Lower lobe of right lung (tissue), 2 donors: ENCODE data around the gene CHP1. TPM values are rescaled to one million over a fixed set of nuclear protein-coding genes. Genes with fewer than 3 reads are reported as not detected.
"Not testable (repeated sequence)": the region's sequence is repeated elsewhere in the genome, so short reads cannot be mapped to it uniquely, and the experiment has no call there.

Source experiments
- ATAC-seq, 2 donors: fragments of 200-7000 bp; cut with Tn5 transposase; one replicate each; pipeline ENCODE4 v1.9.1; 2020 to 2022; ENCODE audit warnings: mild to moderate bottlenecking in 2 of 2, moderate library complexity in 2 of 2
- DNase-seq: peaks from one replicate; pipeline ENCODE4 v3.0.0-alpha.2; 2020
- H3K27ac ChIP-seq: fragments of 200-600 bp; one replicate; pipeline ENCODE4 v1.8.0; 2022
- H3K27me3 ChIP-seq: fragments of 200-600 bp; one replicate; pipeline ENCODE4 v1.8.0; 2022; ENCODE audit warnings: low read depth
- H3K36me3 ChIP-seq: fragments of 200-600 bp; one replicate; pipeline ENCODE4 v1.8.0; 2022; ENCODE audit warnings: mild to moderate bottlenecking
- H3K4me1 ChIP-seq: fragments of 200-600 bp; one replicate; pipeline ENCODE4 v1.8.0; 2022
- H3K4me3 ChIP-seq: fragments of 200-600 bp; one replicate; pipeline ENCODE4 v1.8.0; 2022; ENCODE audit warnings: mild to moderate bottlenecking
- H3K9me3 ChIP-seq: fragments of 200-600 bp; one replicate; pipeline ENCODE4 v1.8.0; 2022
- CTCF ChIP-seq: fragments of 200-600 bp; IDR thresholded peaks from one replicate; pipeline ENCODE4 v1.8.0; 2022; ENCODE audit warnings: antibody characterized with exemption, mild to moderate bottlenecking
- intact Hi-C: fragments of 100-400 bp; cut with DNase I; formaldehyde crosslinking; loops from one replicate; pipeline ENCODE4 v1.11.0; 2022
- total RNA-seq: library from RNA; stranded (reverse); fragmentation: NEBNext Ultra II Directional; extraction: Animal tissue kit (Norgen Biotek cat#: 25700); gene quantifications from one replicate; pipeline ENCODE4 v1.2.1, GENCODE V29; 2021
- donor health status: DM: no; HTN: yes; CAD: no; lungs with severe emphysema.

CHP1 gene
- total RNA-seq, 1 donor from 2014 or later = 159 TPM

GRCh38 chr15:41219381-41219780 lies 11.7 kb upstream of the CHP1 start:
- H3K36me3 ChIP-seq = no peaks in the 10 kb centered on the region
- intact Hi-C loops = no loop called here
- H3K9me3 ChIP-seq = no peaks in the 10 kb centered on the region
- DNase-seq (no peak), ATAC-seq (no peak)
- no peak overlapping the region for H3K4me3 ChIP-seq
- no peaks in the 10 kb centered on the region for H3K4me1 ChIP-seq
- H3K27me3 ChIP-seq = peaks cover 16% of the 10 kb centered on the region
- TF ChIP-seq CTCF = no peak
- no peak overlapping the region for H3K27ac ChIP-seq

DNA sequence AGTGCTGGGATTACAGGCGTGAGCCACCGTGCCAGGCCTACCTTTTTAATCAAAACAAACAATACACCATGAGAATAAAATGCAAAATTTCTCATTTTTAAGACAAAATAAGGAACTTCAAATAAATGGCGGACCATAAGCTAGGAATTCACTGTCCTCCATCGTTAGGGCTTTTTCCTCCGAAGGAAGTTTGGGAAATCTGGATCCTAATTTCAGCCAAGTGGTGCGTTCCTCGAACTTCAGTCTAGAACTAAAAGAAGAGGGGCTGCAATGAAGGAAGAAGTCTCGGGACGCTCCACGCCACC lies 771 bp upstream of the CHP1 start:
- no peak for TF ChIP-seq CTCF
- DNase-seq (no peak), ATAC-seq (no peak)
- no peaks in the 10 kb centered on the region for H3K36me3 ChIP-seq
- H3K27me3 ChIP-seq = no peaks in the 10 kb centered on the region
- H3K4me3 ChIP-seq = peak overlapping the region; percentile 76
- peak overlapping the region; percentile 90 for H3K27ac ChIP-seq
- no peaks in the 10 kb centered on the region for H3K9me3 ChIP-seq
- peaks cover 34% of the 10 kb centered on the region for H3K4me1 ChIP-seq
- intact Hi-C loops = no loop called here

DNA sequence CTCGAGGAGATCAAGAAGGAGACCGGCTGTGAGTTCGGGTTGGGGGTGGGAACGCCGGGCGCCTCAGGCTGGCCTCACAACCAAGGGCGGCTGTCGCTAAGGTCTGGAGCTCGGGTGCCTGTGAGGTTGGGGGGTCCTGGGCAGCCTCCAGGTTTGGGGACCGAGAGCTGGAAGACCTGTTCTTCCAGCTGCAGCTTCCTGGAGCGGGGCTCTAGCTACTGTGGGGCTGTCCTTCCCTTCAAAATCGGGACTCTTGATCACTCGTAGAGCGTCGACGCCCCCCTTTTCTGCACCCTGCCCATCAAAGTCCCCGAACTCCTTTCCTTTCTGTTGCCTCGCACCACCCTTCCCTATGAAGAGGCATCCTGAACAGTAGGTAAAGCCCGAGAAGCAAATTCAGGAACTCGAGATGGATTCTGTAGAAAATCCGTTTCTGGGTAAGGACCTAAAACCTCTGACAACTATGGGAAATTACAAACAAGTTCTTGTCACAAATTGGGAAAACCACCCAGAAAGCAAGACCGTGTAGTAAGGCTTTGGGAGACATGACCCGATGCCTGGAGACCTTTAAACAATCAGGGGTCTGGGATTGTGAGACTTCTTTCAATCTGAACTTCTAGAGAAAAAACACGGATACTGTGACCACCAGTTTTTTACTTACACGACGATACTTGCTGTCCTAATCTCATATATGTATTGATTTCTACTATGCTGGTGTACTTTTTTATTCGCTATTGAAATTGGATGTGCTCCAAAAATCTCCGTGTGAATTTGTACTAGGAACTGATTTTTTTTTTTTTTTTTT lies 556 bp downstream of the CHP1 start:
- no peak for TF ChIP-seq CTCF
- Histone ChIP-seq H3K36me3 (no peaks in the 10 kb centered on the region), H3K9me3 (no peaks in the 10 kb centered on the region), H3K27ac (peak overlapping the region; percentile 90), H3K27me3 (no peaks in the 10 kb centered on the region), H3K4me1 (peaks cover 34% of the 10 kb centered on the region), H3K4me3 (peak overlapping the region; percentile 76)
- ATAC-seq (peak in 1 of 2 donors; percentile 60), DNase-seq (no peak)
- intact Hi-C loops = no loop called here

DNA sequence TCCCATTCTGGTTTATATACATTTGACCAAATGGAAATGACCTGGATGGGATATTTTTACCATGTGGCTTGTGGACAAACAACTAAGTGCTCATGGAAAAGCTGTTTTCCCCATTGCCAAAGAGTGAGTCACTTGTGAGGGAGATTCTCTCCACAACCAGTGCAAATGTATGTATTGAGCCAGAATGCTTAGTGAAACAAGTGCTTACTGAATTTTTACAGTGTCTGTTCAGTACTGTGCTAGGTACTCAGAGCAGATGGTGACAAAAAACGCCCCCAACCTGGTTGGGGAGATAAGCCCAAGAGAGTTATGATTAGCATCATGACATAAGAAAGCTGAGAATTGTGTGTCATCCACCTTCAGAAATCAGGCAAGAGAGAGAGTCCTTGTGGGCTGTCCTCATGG lies 2.3 kb downstream of the CHP1 start:
- H3K4me3 ChIP-seq = no peak overlapping the region
- no peak for TF ChIP-seq CTCF

GRCh38 chr15:41235228-41235627 lies 4.2 kb downstream of the CHP1 start:
- H3K9me3 ChIP-seq, DNase-seq, H3K27ac ChIP-seq, H3K36me3 ChIP-seq, ATAC-seq, H3K27me3 ChIP-seq, H3K4me3 ChIP-seq, intact Hi-C loops: not testable (repeated sequence)
- H3K4me1 ChIP-seq = peaks cover 33% of the 10 kb centered on the region

More for the DNA sequence above, 2.3 kb downstream of the CHP1 start:
- H3K27ac ChIP-seq = no peak overlapping the region
- peaks cover 34% of the 10 kb centered on the region for H3K4me1 ChIP-seq
- intact Hi-C loops = no loop called here
- DNase-seq = no peak
- H3K36me3 ChIP-seq = no peaks in the 10 kb centered on the region
- H3K9me3 ChIP-seq = no peaks in the 10 kb centered on the region
- no peak for ATAC-seq
- no peaks in the 10 kb centered on the region for H3K27me3 ChIP-seq

DNA sequence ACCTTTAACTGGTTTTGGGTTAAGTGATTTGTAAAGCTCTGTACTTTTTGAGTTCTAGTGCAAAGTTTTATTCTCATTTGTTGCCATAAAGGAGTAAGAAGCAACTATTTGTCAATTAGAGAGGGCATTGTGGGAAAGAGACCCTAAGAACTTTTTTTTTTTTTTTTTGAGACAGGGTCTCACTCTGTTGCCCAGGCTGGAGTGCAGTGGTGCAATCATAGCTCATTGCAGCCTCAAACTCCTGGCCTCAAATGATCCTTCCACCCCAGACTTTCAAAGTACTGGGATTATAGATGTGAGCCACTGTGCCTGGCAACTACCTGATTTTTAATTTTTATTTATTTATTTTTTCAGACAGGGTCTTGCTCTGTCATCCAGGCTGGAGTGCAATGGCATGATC lies 4.9 kb downstream of the CHP1 start:
- intact Hi-C loops = no loop called here
- no peak for TF ChIP-seq CTCF

More for the DNA sequence above, 4.9 kb downstream of the CHP1 start:
- Histone ChIP-seq H3K27me3 (no peaks in the 10 kb centered on the region), H3K9me3 (no peaks in the 10 kb centered on the region), H3K4me3 (no peak overlapping the region), H3K27ac (no peak overlapping the region), H3K4me1 (peaks cover 28% of the 10 kb centered on the region), H3K36me3 (peaks cover 1% of the 10 kb centered on the region)
- no peak for ATAC-seq
- DNase-seq = no peak
